BLaER1 (cell line): ENCODE measurements around the gene SELENOK.

ENCODE experiments used
- H3K27ac ChIP-seq: shearing (Covaris generic); formaldehyde crosslinking; 2 replicates; pipeline ENCODE4 v1.8.1; 2022
- H3K27me3 ChIP-seq: shearing (Covaris generic); formaldehyde crosslinking; 2 replicates; pipeline ENCODE4 v1.8.1; 2022
- H3K36me3 ChIP-seq: shearing (Covaris generic); formaldehyde crosslinking; 2 replicates; pipeline ENCODE4 v1.8.1; 2022
- H3K4me1 ChIP-seq: shearing (Covaris generic); formaldehyde crosslinking; 2 replicates; pipeline ENCODE4 v1.8.1; 2022
- H3K4me2 ChIP-seq: shearing (Covaris generic); formaldehyde crosslinking; 2 replicates; pipeline ENCODE4 v1.8.1; 2022
- H3K4me3 ChIP-seq: shearing (Covaris generic); formaldehyde crosslinking; 2 replicates; pipeline ENCODE4 v1.8.1; 2022
- H3K9ac ChIP-seq: shearing (Covaris generic); formaldehyde crosslinking; 2 replicates; pipeline ENCODE4 v1.8.1; 2022
- H3K9me3 ChIP-seq: shearing (Covaris generic); formaldehyde crosslinking; 2 replicates; pipeline ENCODE4 v1.8.1; 2022
- H4K20me1 ChIP-seq: shearing (Covaris generic); formaldehyde crosslinking; 2 replicates; pipeline ENCODE4 v1.8.1; 2022
- Cebpa-rat ChIP-seq: shearing (Covaris generic); IDR thresholded peaks from 2 replicates; pipeline ENCODE4 v1.8.1; 2022

The SELENOK gene

DNA sequence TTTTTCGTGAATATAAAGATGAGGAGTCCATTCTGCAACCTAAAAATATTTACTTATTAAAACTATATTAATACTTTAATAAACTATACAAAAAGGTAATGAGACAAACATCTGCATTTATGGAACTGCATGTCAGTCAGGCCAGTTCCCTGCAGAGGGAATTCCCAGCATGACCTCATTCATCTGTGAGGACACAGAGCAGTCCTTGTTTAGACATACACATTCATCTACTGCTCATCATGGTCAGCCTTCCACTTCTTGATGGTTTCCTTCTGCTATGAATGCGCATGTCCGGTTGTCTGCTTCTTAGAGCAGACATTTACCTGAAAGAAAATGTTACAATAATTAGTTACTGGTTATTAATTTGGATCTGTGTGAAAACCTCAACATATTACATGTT lies 6.4 kb downstream of the SELENOK start:
- no peak for TF ChIP-seq Cebpa-rat
- Histone ChIP-seq H3K9me3 (no peaks in the 10 kb centered on the region), H3K9ac (no peak overlapping the region), H3K4me3 (no peak overlapping the region), H3K4me2 (no peak overlapping the region), H3K4me1 (peaks cover 39% of the 10 kb centered on the region), H3K27ac (no peak overlapping the region), H3K36me3 (peaks cover 56% of the 10 kb centered on the region), H3K27me3 (no peaks in the 10 kb centered on the region), H4K20me1 (peaks cover 34% of the 10 kb centered on the region)

DNA sequence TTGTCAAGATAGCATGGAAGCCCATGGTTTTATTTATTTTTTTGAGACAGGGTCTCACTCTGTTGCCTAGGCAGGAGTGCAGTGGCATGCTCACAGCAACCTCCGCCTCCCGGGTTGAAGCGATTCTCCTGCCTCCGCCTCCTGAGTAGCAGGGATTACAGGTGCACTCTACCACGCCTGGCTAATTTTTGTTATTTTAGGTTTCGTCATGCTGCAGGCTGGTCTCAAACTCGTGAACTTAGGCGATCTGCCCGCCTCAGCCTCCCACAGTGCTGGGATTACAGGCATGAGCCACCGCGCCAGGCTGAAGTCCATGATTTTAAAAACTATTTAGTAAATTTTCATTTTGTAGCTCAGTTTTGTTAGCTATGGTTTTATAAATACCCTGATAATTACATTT lies 7.0 kb downstream of the SELENOK start:
- H3K4me1 ChIP-seq = peaks cover 37% of the 10 kb centered on the region
- no peak overlapping the region for H3K27ac ChIP-seq
- peaks cover 62% of the 10 kb centered on the region for H3K36me3 ChIP-seq
- no peak overlapping the region for H3K9ac ChIP-seq
- H3K27me3 ChIP-seq = no peaks in the 10 kb centered on the region
- H3K4me3 ChIP-seq = no peak overlapping the region
- TF ChIP-seq Cebpa-rat = no peak
- H4K20me1 ChIP-seq = peaks cover 28% of the 10 kb centered on the region
- no peak overlapping the region for H3K4me2 ChIP-seq
- H3K9me3 ChIP-seq = no peaks in the 10 kb centered on the region

GRCh38 chr3:53883008-53883407 lies 8.7 kb downstream of the SELENOK start:
- TF ChIP-seq Cebpa-rat = no peak

GRCh38 chr3:53881691-53882593 lies 9.7 kb downstream of the SELENOK start, which contains the start of gene ACTR8:
Gene ACTR8 (minus strand): TSS chr3:53882152. CDS start chr3:53882101, 51 bp downstream.
- Histone ChIP-seq H3K4me2 (peak within 1 kb of the TSS; percentile 88), H3K27ac (peak within 1 kb of the TSS; percentile 87), H3K4me1 (peaks cover 19% of the 10 kb centered on the region), H3K9me3 (no peaks in the 10 kb centered on the region), H3K27me3 (no peaks in the 10 kb centered on the region), H4K20me1 (0 out of 2 replicates have a peak, but pooled peaks cover 2% of the 10 kb centered on the region), H3K4me3 (peak within 1 kb of the TSS; percentile 81), H3K9ac (peak within 1 kb of the TSS; percentile 91), H3K36me3 (peaks cover 71% of the 10 kb centered on the region)
- TF ChIP-seq Cebpa-rat = no peak

More at GRCh38 chr3:53883008-53883407, 8.7 kb downstream of the SELENOK start:
- H3K4me2 ChIP-seq = no peak overlapping the region
- H3K9me3 ChIP-seq = no peaks in the 10 kb centered on the region
- no peak overlapping the region for H3K27ac ChIP-seq
- H4K20me1 ChIP-seq = peaks cover 12% of the 10 kb centered on the region; the same call in 1 of the 2 replicates
- no peak overlapping the region for H3K4me3 ChIP-seq
- peaks cover 69% of the 10 kb centered on the region for H3K36me3 ChIP-seq
- H3K27me3 ChIP-seq = no peaks in the 10 kb centered on the region
- peaks cover 30% of the 10 kb centered on the region for H3K4me1 ChIP-seq
- no peak overlapping the region for H3K9ac ChIP-seq

GRCh38 chr3:53880396-53881345 lies 11.0 kb downstream of the SELENOK start:
- Histone ChIP-seq H3K4me1 (peaks cover 15% of the 10 kb centered on the region), H4K20me1 (no peaks in the 10 kb centered on the region), H3K27ac (peak overlapping the region; percentile 87), H3K4me3 (peak overlapping the region; percentile 81), H3K27me3 (no peaks in the 10 kb centered on the region), H3K9ac (peak overlapping the region; percentile 91), H3K4me2 (peak overlapping the region; percentile 88), H3K9me3 (no peaks in the 10 kb centered on the region), H3K36me3 (peaks cover 73% of the 10 kb centered on the region)
- TF ChIP-seq Cebpa-rat = no peak

GRCh38 chr3:53865732-53866499 lies 25.7 kb downstream of the SELENOK start:
- H3K4me1 ChIP-seq = no peaks in the 10 kb centered on the region
- H3K9me3 ChIP-seq = no peaks in the 10 kb centered on the region
- peaks cover 96% of the 10 kb centered on the region for H3K36me3 ChIP-seq
- H3K4me3 ChIP-seq = no peak overlapping the region
- no peak overlapping the region for H3K27ac ChIP-seq
- H3K4me2 ChIP-seq = no peak overlapping the region
- no peaks in the 10 kb centered on the region for H3K27me3 ChIP-seq
- H3K9ac ChIP-seq = no peak overlapping the region
- TF ChIP-seq Cebpa-rat = no peak
- no peaks in the 10 kb centered on the region for H4K20me1 ChIP-seq

DNA sequence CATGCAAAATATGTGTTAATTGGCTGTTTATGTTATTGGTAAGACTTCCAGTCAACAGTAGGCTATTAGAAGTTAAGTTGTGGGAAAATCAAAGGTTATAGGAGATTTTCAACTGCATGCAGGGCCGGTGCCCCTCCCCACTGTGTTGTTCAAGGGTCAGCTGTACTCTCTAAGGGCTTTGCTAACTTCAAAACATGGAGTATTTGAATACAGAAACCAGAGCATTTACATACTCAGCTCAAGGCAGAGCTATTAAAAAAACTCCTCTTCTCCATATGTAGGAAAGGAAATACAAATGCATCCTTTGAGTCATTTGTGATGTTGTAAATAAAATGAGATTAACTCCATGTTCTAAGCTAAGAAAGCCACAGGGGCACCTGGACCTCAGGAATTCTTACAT lies 28.5 kb downstream of the SELENOK start:
- peaks cover 9% of the 10 kb centered on the region for H3K4me1 ChIP-seq
- H3K9me3 ChIP-seq = no peaks in the 10 kb centered on the region
- H3K36me3 ChIP-seq = peaks cover 86% of the 10 kb centered on the region
- H3K9ac ChIP-seq = no peak overlapping the region
- H4K20me1 ChIP-seq = no peaks in the 10 kb centered on the region
- no peak overlapping the region for H3K4me3 ChIP-seq
- no peak for TF ChIP-seq Cebpa-rat
- no peaks in the 10 kb centered on the region for H3K27me3 ChIP-seq
- H3K4me2 ChIP-seq = no peak overlapping the region
- H3K27ac ChIP-seq = no peak overlapping the region

GRCh38 chr3:53862241-53862640 lies 29.4 kb downstream of the SELENOK start:
- Histone ChIP-seq H3K4me2 (no peak overlapping the region), H3K27me3 (no peaks in the 10 kb centered on the region), H3K27ac (no peak overlapping the region), H3K4me3 (no peak overlapping the region), H4K20me1 (no peaks in the 10 kb centered on the region), H3K4me1 (peaks cover 16% of the 10 kb centered on the region), H3K9me3 (no peaks in the 10 kb centered on the region), H3K9ac (no peak overlapping the region), H3K36me3 (peaks cover 77% of the 10 kb centered on the region)
- no peak for TF ChIP-seq Cebpa-rat

GRCh38 chr3:53860196-53860595 lies 31.5 kb downstream of the SELENOK start:
- TF ChIP-seq Cebpa-rat = no peak
- Histone ChIP-seq H3K27me3 (no peaks in the 10 kb centered on the region), H3K36me3 (peaks cover 60% of the 10 kb centered on the region), H3K4me2 (no peak overlapping the region), H3K9ac (no peak overlapping the region), H3K4me3 (no peak overlapping the region), H3K9me3 (no peaks in the 10 kb centered on the region), H3K4me1 (peaks cover 23% of the 10 kb centered on the region), H4K20me1 (no peaks in the 10 kb centered on the region), H3K27ac (no peak overlapping the region)
